ENCODE results near the gene STRIP2. TPM values are rescaled to one million over a fixed set of nuclear protein-coding genes. Genes with fewer than 3 reads are reported as not detected.

Gene STRIP2
- total RNA-seq, 2 donors from 2014 or later: 11.7 to 15.8 TPM

DNA sequence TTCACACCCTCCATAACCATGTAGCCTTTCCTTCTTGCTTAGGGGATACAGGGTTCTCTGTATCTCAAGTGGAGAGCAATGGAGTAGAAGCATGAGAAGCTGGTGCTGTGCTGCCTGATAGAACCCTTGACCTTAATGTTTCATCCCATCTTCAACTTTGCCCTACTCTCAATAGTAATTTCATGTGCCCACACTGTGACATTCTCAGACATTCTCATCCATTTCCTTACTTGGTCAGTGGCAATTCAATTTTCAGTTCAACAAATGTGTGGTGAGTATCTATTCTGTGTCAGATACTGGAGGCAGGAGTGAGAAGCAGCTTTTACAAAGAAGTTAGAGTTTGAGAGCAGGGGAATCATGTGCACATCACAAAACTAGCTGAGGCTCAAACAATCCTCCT lies 16.1 kb downstream of the STRIP2 start:
- Mint-ChIP-seq H3K4me1 (peaks cover 26% of the 10 kb centered on the region), H3K27ac (no peak overlapping the region), H3K9me3 (peaks cover 24% of the 10 kb centered on the region), H3K4me3 (no peak overlapping the region), H3K36me3 (ENCODE audit: low read depth) (peaks cover 75% of the 10 kb centered on the region), H3K27me3 (ENCODE audit: insufficient read depth) (no peaks in the 10 kb centered on the region)
- Histone ChIP-seq H3K36me3 (ENCODE audit: control insufficient read depth, insufficient read depth, low read length) (peaks cover 15% of the 10 kb centered on the region), H3K9me3 (ENCODE audit: control insufficient read depth, low read length) (peaks cover 14% of the 10 kb centered on the region), H3K4me1 (ENCODE audit: control insufficient read depth, insufficient read depth, low read length) (peaks cover 10% of the 10 kb centered on the region), H3K27ac (ENCODE audit: low read depth, low read length) (no peak overlapping the region), H3K4me3 (ENCODE audit: low read length) (no peak overlapping the region), H3K27me3 (ENCODE audit: control insufficient read depth, insufficient read depth, low read length, poor library complexity, severe bottlenecking) (no peaks in the 10 kb centered on the region), H3K9ac (ENCODE audit: extremely low read depth, low read length, poor library complexity, severe bottlenecking) (no peak overlapping the region)
- DNase-seq: no peak
- TF ChIP-seq, protein P1, sequence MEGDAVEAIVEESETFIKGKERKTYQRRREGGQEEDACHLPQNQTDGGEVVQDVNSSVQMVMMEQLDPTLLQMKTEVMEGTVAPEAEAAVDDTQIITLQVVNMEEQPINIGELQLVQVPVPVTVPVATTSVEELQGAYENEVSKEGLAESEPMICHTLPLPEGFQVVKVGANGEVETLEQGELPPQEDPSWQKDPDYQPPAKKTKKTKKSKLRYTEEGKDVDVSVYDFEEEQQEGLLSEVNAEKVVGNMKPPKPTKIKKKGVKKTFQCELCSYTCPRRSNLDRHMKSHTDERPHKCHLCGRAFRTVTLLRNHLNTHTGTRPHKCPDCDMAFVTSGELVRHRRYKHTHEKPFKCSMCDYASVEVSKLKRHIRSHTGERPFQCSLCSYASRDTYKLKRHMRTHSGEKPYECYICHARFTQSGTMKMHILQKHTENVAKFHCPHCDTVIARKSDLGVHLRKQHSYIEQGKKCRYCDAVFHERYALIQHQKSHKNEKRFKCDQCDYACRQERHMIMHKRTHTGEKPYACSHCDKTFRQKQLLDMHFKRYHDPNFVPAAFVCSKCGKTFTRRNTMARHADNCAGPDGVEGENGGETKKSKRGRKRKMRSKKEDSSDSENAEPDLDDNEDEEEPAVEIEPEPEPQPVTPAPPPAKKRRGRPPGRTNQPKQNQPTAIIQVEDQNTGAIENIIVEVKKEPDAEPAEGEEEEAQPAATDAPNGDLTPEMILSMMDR (conservative IDR thresholded peaks at IDR 0.05): no peak

DNA sequence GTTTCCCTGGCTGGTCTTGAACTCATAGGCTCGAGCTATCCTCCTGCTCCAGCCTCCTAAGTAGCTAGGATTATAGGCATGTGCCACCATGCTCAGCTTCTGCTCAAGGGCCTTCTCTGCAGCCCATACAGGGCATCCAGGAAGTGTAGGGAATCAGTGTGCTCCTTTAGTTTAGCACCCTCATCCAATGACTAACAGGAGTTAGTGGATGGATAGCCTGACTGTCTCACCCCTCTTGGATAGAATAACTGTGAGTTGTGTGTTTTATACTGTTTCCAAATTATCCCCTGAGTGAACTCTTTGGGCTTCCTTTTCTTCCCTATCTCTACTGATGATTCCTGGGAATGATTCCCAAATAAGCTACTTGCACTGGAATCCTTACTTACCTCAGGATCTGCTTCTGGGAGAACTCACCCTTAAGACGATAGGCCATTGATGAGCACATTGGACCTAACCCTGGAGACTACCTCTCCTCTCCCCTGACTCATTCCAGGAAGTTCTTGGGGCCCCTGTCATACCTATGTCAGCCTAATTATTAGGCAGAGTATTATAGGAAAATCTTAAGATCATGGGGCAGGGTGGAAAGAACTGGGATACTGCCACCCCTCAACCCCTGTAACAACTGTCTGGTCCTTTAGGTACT lies 18.5 kb downstream of the STRIP2 start:
- Mint-ChIP-seq H3K36me3 (ENCODE audit: low read depth) (peaks cover 63% of the 10 kb centered on the region), H3K9me3 (peaks cover 21% of the 10 kb centered on the region), H3K27ac (no peak overlapping the region), H3K4me1 (peaks cover 26% of the 10 kb centered on the region), H3K4me3 (no peak overlapping the region), H3K27me3 (ENCODE audit: insufficient read depth) (no peaks in the 10 kb centered on the region)
- Histone ChIP-seq H3K9ac (ENCODE audit: extremely low read depth, low read length, poor library complexity, severe bottlenecking) (no peak overlapping the region), H3K4me1 (ENCODE audit: control insufficient read depth, insufficient read depth, low read length) (peaks cover 10% of the 10 kb centered on the region), H3K4me3 (ENCODE audit: low read length) (no peak overlapping the region), H3K27ac (ENCODE audit: low read depth, low read length) (no peak overlapping the region), H3K9me3 (ENCODE audit: control insufficient read depth, low read length) (peaks cover 14% of the 10 kb centered on the region), H3K36me3 (ENCODE audit: control insufficient read depth, insufficient read depth, low read length) (peaks cover 27% of the 10 kb centered on the region), H3K27me3 (ENCODE audit: control insufficient read depth, insufficient read depth, low read length, poor library complexity, severe bottlenecking) (no peaks in the 10 kb centered on the region)
- TF ChIP-seq, protein P1 (conservative IDR thresholded peaks at IDR 0.05): no peak
- WGBS, 2 experiments (ENCODE audit: insufficient coverage in 1 of 2, insufficient read length in 1 of 2): 92 to 95% methylated on average over 2 of the region's 2 CpGs
- DNase-seq: no peak

DNA sequence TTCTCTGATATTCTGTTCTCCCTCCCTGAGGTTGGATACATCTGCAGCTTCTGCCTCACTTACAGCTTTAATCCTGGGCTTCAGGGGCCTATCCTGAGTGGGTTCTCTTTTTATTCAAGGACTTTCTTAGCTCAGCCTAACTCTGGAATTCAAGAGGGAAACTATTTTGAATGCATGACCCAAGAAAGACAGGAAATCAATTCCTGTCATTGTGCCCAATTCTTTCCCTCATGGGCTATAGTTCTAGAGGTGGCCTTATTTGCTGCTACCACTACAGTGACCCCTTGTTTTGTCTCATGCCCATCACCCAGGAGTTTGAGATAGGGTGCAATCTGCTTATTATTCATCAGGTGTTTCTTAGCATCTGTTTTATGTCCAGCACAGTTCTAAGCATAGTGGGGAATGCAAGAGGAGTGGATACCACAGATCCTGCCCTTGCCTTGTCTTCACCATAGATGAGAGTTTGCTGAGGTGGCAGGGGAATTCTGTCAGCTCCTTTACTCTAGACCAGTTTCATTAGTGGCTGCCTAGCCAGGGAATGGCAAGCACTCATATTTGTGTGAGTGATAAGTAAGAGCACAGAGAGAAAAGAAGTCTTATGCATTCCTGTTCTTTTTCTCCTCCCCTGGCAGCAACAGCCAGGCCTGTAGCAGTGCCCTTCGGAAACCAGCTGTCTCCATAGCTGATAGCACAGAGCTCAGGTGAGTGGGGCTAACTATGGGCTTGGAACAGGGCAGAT lies 19.4 kb downstream of the STRIP2 start:
- peaks cover 29% of the 10 kb centered on the region for H3K36me3 ChIP-seq (ENCODE audit: control insufficient read depth, insufficient read depth, low read length)
- no peak overlapping the region for H3K27ac ChIP-seq (ENCODE audit: low read depth, low read length)
- peak overlapping the region; percentile 27 for H3K27ac Mint-ChIP-seq
- H3K36me3 Mint-ChIP-seq (ENCODE audit: low read depth): peaks cover 57% of the 10 kb centered on the region
- H3K9me3 Mint-ChIP-seq: peaks cover 11% of the 10 kb centered on the region
- no peak overlapping the region for H3K4me3 ChIP-seq (ENCODE audit: low read length)
- peaks cover 26% of the 10 kb centered on the region for H3K4me1 Mint-ChIP-seq
- H3K27me3 Mint-ChIP-seq (ENCODE audit: insufficient read depth): no peaks in the 10 kb centered on the region
- no peak for DNase-seq
- TF ChIP-seq, protein P1 (conservative IDR thresholded peaks at IDR 0.05): no peak
- no peak overlapping the region for H3K4me3 Mint-ChIP-seq
- H3K27me3 ChIP-seq (ENCODE audit: control insufficient read depth, insufficient read depth, low read length, poor library complexity, severe bottlenecking): no peaks in the 10 kb centered on the region
- 32% methylated on average over 1 of the region's 1 CpG; no CpG with 5 or more reads in 1 of the 2 experiments for WGBS, 2 experiments (ENCODE audit: insufficient coverage in 1 of 2, insufficient read length in 1 of 2)
- H3K9ac ChIP-seq (ENCODE audit: extremely low read depth, low read length, poor library complexity, severe bottlenecking): no peak overlapping the region
- peaks cover 10% of the 10 kb centered on the region for H3K4me1 ChIP-seq (ENCODE audit: control insufficient read depth, insufficient read depth, low read length)
- peaks cover 8% of the 10 kb centered on the region for H3K9me3 ChIP-seq (ENCODE audit: control insufficient read depth, low read length)

All from endodermal cell (in vitro differentiated cells).